Skin of body (tissue), 2 donors: ENCODE data around the gene IGF2BP2. TPM values are rescaled to one million over a fixed set of nuclear protein-coding genes. Genes with fewer than 3 reads are reported as not detected.

Source experiments
- DNase-seq: peaks from one replicate; lab custom pipeline; 2025; lab: John Stamatoyannopoulos, UW
- total RNA-seq: library from RNA; depleted of rRNA; stranded (reverse); fragments of >200 nt; gene quantifications from one replicate; pipeline ENCODE4 v1.2.3, GENCODE V29; 2014

IGF2BP2 gene
- total RNA-seq, 1 donor from 2014 or later = 39.1 TPM

DNA sequence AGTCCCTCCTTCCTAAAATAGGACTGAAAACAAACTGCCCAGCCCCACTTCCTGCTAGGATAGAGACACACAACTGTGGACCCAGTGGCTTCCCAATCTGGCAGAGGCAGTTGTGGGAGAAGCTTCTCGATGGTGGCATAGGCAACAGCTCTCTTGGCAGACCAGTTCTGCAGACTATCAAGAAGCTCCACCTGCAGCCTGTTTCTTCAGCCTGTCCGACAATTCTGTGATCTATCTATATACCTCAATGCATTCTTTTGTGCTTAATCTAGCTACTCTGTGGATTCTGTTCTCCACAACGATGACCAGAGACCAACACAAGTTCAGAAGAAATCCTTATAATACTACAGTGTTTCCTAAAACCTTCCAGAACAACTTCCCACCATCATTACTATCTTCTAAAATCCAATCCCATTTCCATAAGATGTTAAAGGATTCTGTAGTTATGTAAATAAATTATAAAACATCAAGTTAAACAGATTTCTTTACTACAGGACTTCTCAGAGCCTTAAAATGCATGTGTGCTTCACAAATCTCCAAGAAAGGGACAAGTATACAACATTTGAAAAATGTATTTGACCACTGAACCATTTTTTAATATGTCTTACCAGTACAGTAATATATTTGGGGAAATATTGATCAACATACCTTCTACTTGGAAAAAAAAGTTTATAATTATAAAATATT lies 57.7 kb downstream of the IGF2BP2 start:
- no peak for DNase-seq

DNA sequence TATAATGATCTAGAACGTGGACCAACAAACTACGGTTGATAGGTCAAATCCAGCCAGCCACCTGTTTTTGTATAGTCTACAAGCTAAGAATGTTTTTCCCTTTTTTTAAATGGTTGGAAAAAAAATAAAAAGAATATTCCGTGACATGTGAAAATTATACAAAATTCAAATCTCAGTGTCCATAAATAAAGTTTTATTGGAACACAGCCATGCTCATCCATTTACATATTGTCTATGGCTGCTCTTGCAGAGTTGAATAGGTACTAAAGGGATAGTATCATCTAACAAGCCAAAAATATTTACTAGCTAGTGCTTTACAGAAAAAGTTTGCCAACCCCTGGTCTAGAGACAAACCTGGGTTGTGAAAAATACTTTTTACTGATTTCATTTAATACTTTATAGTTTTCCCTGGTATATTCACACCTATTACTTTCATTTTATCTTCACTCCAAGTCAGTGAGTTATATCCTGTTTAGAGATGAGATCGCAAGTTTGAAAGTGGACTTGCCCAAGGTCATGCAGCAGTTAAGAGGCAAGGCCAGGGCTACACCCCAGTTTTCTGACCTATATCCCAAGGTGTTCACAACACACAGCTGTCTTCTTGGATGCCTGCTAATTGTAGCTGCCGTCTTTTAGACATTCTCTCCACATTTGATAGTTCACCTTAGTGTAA lies 58.4 kb downstream of the IGF2BP2 start:
- no peak for DNase-seq

DNA sequence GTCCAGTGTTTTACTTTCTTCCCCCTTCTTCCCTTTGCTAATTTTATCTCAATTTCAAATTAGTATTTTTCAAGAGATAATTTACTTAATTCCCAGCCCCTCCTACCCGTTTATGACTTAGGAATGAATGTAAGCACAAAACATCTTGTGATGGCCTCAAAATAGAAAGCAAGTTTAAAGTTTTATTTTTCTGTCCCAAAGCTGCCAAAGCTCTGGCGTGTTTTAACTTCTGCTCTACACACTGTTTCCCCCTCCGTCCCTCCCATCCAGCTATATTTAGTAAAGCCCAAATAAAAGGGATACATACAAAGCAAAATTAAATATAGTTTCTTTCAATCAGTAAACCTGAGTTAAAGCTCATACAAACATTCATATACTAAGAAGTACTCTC lies 59.9 kb downstream of the IGF2BP2 start:
- peak; percentile 23 for DNase-seq

DNA sequence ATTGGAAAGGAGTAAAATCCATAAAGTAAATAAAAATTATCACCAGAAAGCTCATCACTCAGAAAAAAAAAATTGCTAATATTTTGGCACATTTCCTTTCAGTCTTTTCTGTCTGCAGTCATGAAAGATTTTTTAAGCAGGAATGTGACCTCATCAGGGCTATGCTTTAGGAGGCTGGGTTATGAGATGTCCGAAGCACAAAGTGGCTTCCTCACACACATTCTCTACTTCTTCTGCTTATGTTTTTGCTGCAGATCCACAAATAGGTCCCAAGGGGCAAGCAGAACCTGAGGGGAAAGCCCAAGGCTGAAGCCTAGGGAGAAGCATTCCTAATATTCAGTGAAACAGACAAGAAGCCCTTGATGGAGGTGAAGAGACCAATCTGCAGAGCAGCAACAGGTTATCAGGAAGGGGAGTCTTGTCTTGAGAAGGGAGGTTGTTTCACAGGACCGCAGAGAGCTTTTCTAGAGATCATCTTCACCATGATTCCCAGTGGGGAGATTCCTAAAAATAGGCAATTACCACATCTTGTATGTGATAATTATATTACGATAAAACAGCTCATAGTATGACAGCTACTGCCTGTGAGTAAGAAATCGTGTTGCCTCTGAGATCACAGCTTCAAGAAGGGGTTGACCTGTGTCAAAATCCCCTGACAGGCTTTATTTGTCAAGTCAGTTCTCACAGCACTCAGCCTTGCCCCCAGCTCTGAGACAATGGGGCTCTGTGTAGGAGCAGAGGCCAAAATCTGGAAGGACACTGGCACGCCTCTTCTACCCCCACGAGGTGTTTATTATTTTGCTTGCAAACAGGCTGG lies 60.5 kb downstream of the IGF2BP2 start:
- DNase-seq = no peak

DNA sequence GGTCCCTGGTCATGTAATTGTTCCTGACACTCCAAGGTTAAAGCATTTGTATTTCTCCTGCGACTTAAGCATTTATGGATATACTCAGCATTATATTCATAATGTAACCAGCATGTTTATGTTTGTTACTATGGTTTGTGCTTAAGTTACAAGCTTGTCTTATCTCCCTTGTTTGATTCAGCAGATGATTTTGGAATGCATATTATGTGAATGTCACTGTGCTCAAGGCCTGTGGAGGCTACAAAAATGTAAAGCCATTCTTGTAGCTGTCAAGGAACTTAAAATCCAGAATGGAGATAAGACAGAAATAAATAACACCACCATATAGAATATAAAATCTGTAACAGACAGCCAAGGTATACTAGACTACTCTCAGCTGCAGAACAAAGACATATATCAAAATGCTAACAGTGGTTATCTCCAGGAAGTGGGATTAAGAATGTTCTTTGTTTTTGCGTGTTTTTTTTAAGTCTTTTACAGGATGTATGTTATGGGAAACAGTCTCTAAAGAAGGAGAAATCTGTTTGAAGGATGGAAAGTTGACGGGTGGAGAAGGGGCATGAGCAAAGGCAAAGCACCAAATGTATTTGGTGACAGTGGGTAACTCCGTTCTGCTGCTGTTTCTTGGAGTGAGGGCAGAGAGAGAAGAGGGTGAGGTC lies 61.4 kb downstream of the IGF2BP2 start:
- DNase-seq = no peak

DNA sequence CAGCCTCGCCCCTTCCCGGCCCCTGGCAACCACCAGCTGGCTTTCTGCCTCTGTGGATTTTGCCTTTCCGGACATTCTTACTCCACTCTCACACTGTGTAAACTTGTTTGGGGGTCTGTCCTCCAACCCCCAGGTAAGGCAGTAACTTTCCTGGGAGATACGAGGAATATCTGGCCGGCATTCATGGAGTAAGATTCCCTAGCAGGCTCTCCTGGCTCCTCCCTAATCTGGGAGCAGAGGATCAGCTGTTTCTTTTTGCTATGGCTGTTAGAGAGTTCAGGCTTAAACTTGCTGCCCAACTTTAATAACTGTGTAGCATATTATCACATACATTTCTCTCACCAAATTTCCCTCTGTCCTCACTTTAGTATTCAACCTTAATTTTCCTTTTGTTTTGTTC lies 64.3 kb downstream of the IGF2BP2 start:
- no peak for DNase-seq

DNA sequence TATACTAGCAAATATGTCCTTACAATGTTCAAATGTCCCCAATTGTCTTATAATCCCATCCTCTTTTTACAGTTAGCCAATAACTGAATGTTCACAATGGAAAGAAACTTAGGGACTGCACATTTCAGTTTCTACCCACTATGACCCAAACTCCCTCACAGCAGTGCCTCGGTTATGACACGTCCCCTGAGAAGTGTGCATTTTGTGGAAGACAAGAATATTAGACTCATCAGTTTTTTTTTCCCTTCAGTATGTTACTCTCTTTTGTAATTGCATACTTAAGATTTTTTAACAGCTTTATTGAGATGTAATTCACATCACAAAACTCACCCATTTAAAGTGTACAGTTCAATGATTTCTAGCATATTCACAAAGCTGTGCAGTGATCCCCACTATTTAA lies 64.8 kb downstream of the IGF2BP2 start:
- DNase-seq = no peak

DNA sequence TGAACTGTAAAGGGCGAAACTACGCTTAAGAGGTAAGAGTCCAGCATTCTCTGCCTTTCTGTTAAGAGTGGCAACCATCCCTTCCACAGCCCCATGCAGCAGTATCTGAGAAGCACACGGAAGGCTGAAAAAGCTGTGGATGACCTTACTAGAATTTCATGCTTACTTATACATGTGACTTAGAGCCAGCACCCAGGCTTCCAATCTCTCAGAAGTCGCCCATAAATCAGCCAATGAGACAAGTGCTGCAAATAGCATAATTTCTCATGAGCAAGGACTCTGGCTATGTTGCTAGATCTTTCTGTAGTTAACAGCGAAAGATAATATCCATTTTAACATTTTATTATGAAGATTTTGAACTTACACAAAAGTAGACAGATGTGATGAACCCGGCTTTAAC lies 65.3 kb downstream of the IGF2BP2 start:
- no peak for DNase-seq

DNA sequence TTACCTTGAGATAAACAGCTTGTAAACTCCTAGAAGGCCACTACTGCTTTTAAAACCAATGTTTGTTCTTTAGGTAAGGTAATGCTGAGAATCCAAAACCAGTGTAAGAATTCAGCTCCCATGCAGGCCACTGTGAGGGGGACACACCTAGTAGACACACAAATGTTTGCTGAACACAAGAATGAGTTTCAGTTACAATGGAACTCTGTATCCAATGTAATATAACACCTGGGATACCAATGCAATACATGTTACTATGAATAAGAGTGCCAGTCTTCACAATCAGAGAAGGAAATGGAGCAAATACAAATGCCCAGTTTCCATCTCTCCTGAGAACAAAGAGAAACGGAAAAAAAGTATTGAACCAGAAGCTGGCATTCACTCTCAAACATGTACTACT lies 65.9 kb downstream of the IGF2BP2 start:
- DNase-seq = no peak

DNA sequence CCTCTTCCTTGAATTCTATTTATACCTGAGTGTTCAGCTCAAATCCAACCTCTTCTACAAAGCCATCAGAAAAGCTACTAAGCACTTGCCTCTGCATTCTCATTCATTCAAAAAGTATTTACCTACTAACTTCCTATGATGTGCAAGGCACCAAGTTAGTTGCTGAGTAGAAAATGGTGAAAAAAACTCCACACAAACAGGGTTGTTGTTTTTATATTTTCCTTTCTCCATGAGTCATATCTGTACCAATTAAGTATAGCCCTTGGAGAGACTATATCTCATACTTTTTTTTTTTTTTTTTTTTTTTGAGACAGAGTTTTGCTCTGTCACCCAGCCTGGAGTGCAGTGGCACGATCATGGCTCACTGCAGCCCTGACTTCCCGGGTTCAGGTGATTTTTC lies 67.7 kb downstream of the IGF2BP2 start:
- no peak for DNase-seq

DNA sequence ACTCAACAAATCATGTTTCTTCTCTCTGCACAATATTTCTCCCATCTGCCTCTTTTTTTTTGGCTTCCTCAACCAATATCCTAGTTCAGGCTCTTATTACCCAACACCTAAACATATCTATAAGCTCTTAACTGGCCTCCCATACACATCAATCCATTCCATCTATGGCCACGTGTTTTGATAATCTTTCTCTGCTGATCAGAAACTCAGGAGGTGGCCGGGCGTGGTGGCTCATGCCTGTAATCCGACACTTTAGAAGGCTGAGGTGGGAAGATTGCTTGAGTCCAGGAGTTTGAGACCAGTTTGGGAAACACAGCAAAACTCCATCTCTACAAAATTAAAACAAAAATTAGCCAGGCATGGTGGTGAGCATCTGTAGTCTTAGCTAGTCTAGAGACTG lies 68.4 kb downstream of the IGF2BP2 start:
- no peak for DNase-seq

DNA sequence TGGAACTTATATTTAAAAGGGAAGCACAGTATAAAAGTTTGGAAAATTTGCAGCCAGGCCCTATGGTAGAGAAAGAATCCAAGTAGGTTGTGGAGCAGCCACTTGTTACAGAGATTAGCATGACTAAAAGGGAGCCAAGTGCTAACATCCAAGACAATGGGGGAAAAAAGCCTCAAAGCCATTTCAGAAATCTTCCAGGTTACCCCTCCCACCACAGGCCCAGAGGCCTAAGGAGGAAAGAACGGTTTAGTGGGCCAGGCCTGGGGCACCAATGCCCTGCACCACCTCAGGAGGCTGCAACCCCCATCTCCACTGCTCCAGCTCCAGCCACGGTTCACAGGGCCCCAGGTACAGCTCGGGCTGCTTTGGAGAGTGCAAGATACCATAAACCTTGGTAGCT lies 69.9 kb downstream of the IGF2BP2 start:
- no peak for DNase-seq

DNA sequence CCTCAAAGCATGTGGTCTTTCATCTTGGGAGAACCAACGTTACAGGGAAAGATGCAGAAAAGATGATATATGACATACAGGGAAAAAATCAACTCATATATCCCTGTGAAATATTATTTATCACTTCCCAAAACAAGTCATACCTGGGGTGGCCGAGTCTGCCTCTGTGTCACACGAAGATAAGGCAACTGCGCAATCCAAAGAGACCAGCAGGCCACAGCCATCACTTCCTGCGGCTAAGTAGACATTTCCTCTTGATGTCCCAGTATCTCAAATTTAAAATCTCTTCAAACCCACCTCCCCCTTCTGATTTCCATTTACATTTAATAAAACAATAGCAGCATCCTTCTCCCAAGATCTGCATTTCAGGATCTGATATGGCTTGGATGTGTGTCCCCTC lies 71.5 kb downstream of the IGF2BP2 start:
- no peak for DNase-seq

DNA sequence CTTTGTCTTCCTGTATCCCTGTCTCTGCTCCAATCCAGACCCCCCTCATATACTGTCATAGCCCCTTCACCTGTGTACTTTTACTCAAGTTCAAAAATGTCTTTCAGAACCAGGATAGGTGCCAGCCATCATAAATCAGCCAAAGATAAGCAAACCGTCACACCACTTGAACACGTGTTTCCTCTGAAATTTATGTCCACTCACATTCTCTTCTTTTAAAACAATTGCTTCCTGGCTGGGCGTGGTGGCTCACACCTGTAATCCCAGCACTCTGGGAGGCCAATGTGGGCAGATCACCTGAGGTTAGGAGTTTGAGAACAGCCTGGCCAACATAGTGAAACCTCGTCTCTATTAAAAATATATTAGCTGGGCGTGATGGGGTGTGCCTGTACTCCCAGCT lies 74.1 kb downstream of the IGF2BP2 start:
- DNase-seq = no peak

DNA sequence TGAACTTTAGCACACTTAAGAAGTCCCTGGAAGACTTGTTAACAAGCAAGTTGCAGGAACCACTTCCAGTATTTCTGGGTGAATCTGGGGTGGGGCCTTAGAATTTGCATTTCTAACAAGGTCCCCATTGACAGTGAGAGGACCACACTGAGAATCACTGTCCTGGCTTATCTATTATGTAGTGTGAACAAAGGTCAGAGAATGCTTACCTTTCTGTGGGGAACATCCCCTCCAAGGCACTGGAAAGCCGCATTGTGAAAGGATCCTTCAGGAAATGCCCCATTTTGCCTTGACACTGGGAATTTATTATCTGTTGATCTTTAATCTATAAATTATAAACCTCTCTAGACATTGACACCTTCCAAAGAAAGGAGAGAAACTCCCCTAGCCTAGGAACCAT lies 74.8 kb downstream of the IGF2BP2 start:
- no peak for DNase-seq

DNA sequence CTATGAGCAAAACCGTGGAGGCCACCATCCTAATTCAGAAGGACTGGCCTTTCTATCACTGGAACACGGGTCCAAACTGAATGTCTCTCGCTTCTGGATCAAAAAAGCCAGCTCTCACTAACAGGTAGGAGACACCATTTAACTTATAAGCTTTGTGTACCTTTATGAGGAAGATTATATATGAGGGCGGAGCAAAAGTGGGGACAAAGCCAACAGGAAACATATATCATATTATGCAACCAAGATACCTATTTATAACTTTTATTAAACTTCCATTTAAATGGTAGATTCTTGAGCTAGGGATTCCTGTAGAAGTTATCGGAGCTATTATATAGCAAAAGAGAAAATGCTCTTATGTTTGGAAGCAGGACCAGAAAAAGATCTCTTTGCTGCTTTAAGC lies 78.4 kb downstream of the IGF2BP2 start:
- DNase-seq = no peak

DNA sequence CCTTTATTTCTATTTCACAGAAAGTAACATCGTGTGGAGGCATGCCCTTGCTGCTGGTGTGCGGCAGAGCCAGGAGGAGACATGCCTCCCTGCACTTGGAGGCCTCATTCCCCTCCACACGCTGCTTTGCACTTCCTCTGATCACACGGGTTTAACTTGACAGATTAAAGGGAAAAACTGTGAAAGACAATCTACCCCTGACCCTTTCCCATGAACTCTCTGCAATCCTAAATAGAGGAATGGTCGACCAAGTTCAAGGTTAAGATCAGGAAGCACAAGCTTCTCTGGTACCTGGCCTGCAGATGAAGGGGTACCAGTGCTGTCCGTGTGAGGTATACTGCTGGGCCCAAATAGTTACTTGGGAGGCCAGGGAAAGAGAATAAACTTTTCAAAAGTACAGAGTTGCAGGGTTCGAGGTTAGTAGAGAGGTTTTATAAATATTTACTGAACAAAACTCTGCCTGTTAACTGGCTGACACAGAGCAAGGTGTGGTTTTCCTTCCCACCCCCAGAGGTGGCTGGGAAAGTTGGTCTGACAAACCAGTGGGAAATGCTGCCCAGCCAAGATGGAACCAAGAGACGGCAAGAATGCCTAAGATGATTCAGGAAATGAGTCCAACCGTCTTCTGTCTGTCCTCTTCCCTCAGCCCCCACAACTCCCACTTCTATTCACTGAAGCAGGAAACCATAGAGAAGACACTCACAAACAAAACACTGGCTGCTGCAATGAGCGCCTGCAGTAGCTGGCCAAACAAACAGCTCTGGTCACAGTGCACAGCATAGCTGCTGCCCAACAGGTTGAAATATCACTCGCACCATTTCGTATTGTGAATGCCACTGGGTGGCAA lies 79.6 kb downstream of the IGF2BP2 start:
- no peak for DNase-seq

DNA sequence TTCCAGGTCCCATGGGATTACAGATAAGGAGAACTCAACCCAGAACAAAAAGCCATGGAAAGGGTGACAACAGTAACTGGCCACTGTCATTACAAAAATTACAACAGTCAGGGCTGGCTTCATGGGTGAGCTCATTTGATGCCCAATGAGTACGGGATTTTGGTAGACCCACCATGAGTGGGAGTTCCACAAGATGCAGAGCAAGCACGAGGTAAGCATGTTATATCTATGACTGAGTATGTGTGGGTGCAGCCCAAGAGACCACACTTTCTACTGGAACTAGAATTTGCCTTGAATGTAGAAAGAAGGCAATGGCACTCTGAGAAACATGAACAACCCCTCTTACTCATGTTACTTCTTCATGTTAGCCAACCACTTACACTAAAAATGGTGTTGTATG lies 83.3 kb downstream of the IGF2BP2 start:
- no peak for DNase-seq

DNA sequence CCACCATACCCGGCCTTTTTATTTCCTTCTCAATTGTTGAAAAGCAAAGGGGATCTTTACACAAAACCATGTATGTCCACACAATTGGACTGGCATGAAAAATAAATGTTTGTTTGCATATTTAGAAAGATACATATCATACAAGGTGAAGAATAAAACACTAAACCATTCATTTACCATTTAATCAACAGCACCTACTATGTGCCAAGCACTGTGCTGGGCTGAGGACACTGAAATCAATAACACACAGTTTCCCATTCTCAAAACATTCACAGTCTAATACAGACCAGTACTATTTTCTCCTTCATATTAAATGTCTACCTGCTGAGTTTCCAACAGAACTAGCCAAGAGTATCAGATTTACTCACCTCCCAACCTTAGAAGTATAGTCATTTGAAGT lies 84.7 kb downstream of the IGF2BP2 start:
- no peak for DNase-seq

DNA sequence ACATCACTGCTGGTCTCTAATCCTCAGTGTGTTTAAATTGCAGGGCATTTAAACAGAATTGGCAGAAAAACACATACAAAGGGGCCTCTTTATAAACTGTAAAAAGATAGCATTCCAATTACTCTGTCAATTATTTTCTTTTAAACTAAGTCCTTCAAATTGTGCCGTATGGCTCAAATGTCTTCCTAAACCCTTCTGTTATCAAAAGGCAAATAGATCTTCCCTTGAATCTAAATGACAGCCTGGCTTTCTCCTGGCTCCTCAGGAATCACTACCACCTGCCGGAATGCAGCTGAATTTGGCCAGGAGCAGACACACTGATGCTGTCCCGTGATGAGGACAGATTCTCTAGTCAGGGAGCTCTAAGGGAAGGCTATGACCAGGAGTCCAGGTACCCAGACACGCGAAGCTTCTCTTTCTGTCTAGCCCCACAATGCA lies 85.6 kb downstream of the IGF2BP2 start:
- DNase-seq = no peak
